ENCODE results near the gene TNIP2. TPM values are rescaled to one million over a fixed set of nuclear protein-coding genes. Genes with fewer than 3 reads are reported as not detected.

The TNIP2 gene
- total RNA-seq, 1 donor: 31.5 TPM

DNA sequence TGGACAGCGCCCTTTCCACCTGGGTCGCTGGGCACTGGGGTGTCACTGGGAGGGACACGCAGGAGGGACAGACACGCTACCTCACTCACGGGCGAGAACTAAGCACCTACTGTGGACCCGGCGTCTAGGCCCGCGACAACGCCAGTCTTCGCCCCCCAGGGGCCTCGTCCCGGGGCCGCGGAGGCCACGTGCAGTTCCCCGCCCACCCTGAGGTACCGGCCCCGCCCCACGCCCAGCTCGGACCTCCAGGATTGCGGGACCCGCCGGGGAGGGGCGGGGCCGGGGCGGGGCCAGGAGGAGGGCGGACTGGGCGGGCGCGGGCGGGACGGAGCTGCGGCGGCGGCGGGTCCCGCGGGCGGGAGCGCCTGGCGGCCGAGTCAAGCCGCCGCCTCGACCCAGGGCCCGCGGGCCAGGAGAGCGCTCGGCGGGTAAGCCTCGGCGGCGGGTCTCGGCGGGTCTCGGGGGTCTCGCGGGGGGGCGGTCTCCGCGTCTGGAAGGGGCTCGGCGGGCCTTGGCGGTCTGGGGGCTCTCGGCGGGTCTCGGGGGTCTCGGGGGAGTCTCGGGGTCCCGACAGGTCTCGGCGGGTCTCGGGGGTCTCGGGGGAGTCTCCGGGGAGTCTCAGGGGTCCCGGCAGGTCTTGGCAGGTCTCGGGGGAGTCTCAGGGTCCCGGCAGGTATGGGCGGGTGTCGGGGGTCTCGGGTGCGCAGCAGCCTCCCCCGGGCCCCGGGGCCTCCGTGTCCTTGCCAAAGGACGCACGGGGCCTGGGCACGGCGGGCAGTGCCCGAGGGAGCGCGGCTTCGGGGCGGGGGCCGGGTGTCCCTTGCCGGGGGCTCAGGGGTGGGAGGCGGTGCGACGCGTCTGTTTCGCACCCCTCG is 36.8 kb upstream of the TNIP2 start, which contains the start of gene SH3BP2:
TSS of gene SH3BP2 (plus strand) at position 375 of the 875 bp plus-strand sequence. CDS start 27,533 bp downstream, outside the sequence.
- peak; percentile 47 for DNase-seq (ENCODE audit: low read depth)
- peak within 1 kb of the TSS; percentile 72 for H3K4me3 ChIP-seq (ENCODE audit: low read depth, low read length)
- TF ChIP-seq, protein P1, sequence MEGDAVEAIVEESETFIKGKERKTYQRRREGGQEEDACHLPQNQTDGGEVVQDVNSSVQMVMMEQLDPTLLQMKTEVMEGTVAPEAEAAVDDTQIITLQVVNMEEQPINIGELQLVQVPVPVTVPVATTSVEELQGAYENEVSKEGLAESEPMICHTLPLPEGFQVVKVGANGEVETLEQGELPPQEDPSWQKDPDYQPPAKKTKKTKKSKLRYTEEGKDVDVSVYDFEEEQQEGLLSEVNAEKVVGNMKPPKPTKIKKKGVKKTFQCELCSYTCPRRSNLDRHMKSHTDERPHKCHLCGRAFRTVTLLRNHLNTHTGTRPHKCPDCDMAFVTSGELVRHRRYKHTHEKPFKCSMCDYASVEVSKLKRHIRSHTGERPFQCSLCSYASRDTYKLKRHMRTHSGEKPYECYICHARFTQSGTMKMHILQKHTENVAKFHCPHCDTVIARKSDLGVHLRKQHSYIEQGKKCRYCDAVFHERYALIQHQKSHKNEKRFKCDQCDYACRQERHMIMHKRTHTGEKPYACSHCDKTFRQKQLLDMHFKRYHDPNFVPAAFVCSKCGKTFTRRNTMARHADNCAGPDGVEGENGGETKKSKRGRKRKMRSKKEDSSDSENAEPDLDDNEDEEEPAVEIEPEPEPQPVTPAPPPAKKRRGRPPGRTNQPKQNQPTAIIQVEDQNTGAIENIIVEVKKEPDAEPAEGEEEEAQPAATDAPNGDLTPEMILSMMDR (IDR thresholded peaks at IDR 0.05; ENCODE audit: insufficient read depth, low read length): no peak

DNA sequence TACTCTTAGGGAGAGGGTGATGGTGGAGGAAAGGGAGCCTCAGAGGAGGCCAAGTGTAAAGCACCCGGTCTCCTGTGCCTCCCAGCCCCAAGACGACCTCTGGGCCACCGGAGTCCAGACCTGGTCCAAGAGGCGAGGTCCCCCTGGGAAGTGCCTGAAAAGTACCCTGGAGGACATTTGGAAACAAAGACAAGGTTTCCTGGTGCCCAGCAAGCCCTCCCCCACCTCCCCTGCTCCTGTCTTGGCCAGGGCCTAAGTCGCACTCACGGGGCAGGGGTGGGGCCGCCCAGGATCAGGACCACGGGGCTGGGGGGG is 36.2 kb upstream of the TNIP2 start:
- H3K4me3 ChIP-seq (ENCODE audit: low read depth, low read length): no peak overlapping the region
- no peak for DNase-seq (ENCODE audit: low read depth)
- TF ChIP-seq, protein P1 (IDR thresholded peaks at IDR 0.05; ENCODE audit: insufficient read depth, low read length): no peak

DNA sequence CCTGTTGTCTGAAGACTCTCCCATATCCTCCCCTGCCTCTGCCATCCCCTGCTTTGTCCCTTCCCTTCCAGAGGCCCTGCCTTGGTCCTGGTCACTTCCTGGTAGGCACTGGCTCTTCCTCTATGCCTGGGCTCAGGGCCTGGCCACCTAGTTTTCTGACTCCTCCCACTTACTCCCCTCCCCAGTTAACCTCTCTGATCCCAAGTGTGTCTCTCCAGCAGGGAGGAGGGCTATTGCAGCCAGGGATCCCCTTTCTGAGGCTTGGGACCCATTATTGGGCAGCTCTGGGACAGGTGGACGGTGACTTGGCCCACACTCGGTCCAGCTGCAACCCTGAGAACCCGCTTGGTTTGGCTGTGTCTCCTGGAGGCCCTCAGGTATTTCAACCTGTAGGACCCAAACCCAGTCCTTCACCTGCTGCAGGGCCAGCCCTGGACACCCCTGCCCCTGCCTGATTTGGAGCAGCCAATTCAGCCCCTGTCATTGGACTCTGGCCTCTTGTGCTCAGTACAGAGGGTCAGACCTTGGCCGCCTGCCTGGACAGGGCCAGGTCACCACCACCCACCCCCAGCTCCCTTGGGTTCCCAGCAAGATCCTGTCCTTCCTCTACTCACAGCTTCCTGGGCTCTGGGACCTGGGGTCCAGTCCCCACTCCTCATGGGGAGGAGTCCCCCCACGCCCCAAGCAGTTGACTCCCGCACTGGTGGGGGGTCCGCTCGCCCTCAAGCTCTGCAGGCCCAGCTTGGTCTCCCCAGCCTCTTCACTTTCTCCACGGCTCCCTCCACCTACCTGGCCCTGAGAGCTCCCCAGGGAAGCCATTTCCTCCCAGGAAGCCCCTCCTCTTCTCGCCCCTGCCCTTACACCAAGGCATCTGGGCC is 35.6 kb upstream of the TNIP2 start:
- DNase-seq (ENCODE audit: low read depth): no peak
- TF ChIP-seq, protein P1 (IDR thresholded peaks at IDR 0.05; ENCODE audit: insufficient read depth, low read length): no peak

DNA sequence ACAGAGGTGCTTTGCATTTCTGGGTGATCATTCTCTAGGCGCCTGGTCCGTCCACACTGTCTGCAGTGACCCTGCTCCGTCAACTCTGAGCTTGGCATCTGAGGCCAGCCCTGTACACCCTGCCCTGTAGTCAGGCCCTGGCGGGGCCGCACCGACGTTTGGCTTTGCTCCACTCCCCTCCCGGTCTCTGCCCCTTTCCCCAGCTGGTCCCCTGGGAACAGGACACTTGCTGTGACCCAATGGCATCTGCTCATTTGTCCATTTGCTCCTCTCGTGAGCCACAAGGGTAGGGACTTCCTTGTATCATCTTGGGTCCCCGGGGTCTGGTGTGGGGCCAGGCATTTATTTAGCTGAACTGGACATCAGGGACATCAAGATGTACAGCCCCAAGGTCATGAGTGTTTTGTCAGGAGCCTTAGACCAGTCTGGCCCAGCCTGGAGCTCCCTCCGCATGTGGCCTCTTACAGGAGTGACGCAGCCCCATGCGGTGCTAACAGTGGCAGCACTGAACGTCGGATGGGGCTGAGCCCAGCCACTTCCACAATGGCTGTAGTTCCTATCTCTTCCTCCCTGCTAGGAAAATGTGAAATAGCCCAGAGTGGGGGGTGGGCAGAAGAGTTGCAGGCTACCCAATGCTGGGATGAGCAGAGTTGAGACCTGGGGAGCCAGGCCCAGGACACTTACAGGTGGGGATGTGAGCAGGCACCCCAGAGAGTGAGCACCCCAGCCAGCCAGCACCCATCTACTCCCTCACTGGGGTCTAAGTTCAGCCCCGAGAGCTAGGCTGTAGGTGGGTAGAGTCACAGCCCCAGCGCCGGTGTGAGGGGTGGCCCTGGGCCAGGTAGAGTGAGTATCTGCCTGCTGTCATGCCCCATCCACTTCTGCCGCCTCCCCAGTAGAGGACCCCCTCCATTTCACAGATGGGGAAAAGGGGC is 34.7 kb upstream of the TNIP2 start:
- TF ChIP-seq, protein P1 (IDR thresholded peaks at IDR 0.05; ENCODE audit: insufficient read depth, low read length): no peak
- H3K4me3 ChIP-seq (ENCODE audit: low read depth, low read length): no peak overlapping the region
- DNase-seq (ENCODE audit: low read depth): no peak

More for the DNA sequence above, 35.6 kb upstream of the TNIP2 start:
- H3K4me3 ChIP-seq (ENCODE audit: low read depth, low read length): no peak overlapping the region

DNA sequence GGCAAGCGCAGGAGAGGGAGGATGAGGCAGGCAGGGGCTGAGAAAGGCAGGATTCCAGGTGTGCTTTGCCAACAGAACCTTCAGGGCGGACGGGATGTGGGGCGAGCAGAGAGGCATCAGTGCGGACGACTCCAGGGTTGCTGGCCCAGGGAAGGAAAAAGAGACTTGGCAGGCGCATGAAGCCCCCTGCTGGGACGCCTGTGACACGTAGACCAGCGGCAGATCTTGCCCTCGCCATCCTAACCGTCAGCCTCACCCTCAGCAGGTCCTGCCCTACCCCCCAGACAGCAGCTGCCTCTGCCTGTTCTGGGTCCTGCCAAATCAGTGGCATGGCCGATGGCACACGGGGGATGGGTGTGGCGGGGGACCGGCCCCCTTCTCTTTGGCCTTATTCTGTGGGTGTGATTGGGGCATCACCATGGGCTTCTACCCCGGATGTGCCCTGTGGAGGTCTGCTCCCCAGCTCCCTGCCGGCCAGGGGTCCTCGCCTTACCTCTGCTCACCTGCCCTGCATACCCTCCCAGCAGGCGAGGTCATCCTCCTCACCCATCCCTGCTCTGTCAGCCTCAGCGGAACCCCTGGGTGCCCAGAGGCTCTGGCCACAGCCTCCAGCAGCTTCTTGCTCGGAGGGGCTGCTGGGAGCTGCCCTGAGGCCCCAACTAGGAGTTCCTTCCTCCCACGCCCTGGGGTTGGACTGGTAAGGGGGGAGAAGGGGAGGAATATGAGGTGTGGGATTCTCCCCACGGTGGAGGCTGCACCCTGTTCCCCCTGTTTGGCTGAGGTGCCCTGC is 33.9 kb upstream of the TNIP2 start:
- H3K4me3 ChIP-seq (ENCODE audit: low read depth, low read length): no peak overlapping the region
- TF ChIP-seq, protein P1 (IDR thresholded peaks at IDR 0.05; ENCODE audit: insufficient read depth, low read length): no peak
- DNase-seq (ENCODE audit: low read depth): no peak

Measured in fibroblast of the aortic adventitia (primary cell).